HG02623 (cell line): ENCODE data around the gene GABBR2.

ENCODE experiments used
- ATAC-seq: cut with Tn5 transposase; IDR thresholded peaks from one replicate; pipeline ENCODE4 v1.9.1; 2021; ENCODE audit warnings: moderate library complexity; ENCODE audit not compliant: unreplicated experiment

GABBR2 gene

GRCh38 chr9:98721643-98722042, 12.9 kb upstream of the GABBR2 start:
- ATAC-seq = no peak

GRCh38 chr9:98720402-98720801, 11.7 kb upstream of the GABBR2 start:
- no peak for ATAC-seq

GRCh38 chr9:98719055-98719454, 10.3 kb upstream of the GABBR2 start:
- no peak for ATAC-seq

GRCh38 chr9:98714833-98715232, 6.1 kb upstream of the GABBR2 start:
- no peak for ATAC-seq

- no peak for ATAC-seq
These were observed 4.3 kb upstream of the GABBR2 start for GRCh38 chr9:98712987-98713386.

- no peak for ATAC-seq
These were observed 1.5 kb upstream of the GABBR2 start for GRCh38 chr9:98709968-98710965.

- ATAC-seq = no peak
These were observed 417 bp downstream of the GABBR2 start for GRCh38 chr9:98708103-98708932.

- ATAC-seq = no peak
These were observed 1.3 kb downstream of the GABBR2 start for GRCh38 chr9:98707166-98708102.

GRCh38 chr9:98706651-98707165, 2.0 kb downstream of the GABBR2 start:
- ATAC-seq = no peak

GRCh38 chr9:98702835-98703380, 5.8 kb downstream of the GABBR2 start:
- no peak for ATAC-seq

- no peak for ATAC-seq
These were observed 6.4 kb downstream of the GABBR2 start for GRCh38 chr9:98702340-98702739.

GRCh38 chr9:98701576-98701975, 7.2 kb downstream of the GABBR2 start:
- ATAC-seq = no peak

GRCh38 chr9:98700801-98701200, 7.9 kb downstream of the GABBR2 start:
- no peak for ATAC-seq

GRCh38 chr9:98698856-98699255, 9.9 kb downstream of the GABBR2 start:
- ATAC-seq = no peak

GRCh38 chr9:98694943-98695342, 13.8 kb downstream of the GABBR2 start:
- ATAC-seq = no peak

- no peak for ATAC-seq
These were observed 16.3 kb downstream of the GABBR2 start for GRCh38 chr9:98692392-98692791.

- ATAC-seq = no peak
These were observed 16.8 kb downstream of the GABBR2 start for GRCh38 chr9:98691890-98692289.

GRCh38 chr9:98690686-98691085, 18.0 kb downstream of the GABBR2 start:
- ATAC-seq = no peak

- ATAC-seq = no peak
These were observed 19.8 kb downstream of the GABBR2 start for GRCh38 chr9:98688710-98689495.
